Kidney (tissue), 14 donors: ENCODE measurements around the gene ADAM17. TPM values are rescaled to one million over a fixed set of nuclear protein-coding genes. Genes with fewer than 3 reads are reported as not detected.
"Not testable (repeated sequence)": the region's sequence is repeated elsewhere in the genome, so short reads cannot be mapped to it uniquely, and the experiment has no call there.

ENCODE experiments used
- DNase-seq, 5 donors: peaks; one replicate each; pipeline ENCODE4 v3.0.0-alpha.2; 2013 to 2020
- FAIRE-seq: peaks from 2 replicates; lab custom pipeline; 2012; peaks lifted over from hg19 to GRCh38; lab: Jason Lieb, UNC
- H3K27ac ChIP-seq, 2 donors: one replicate each; pipeline ENCODE4 v1.7.0; 2013; ENCODE audit warnings: low read depth in 2 of 2, low read length in 2 of 2, inconsistent platforms in 1 of 2
- H3K27me3 ChIP-seq: one replicate; pipeline ENCODE4 v1.7.1; 2013; ENCODE audit warnings: low read length, inconsistent platforms; ENCODE audit not compliant: control insufficient read depth, insufficient read depth
- H3K36me3 ChIP-seq, 3 donors: one replicate each; pipeline versions ENCODE4 v1.7.0 to v1.7.1; 2013; ENCODE audit warnings: low read length in 3 of 3, control low read depth in 1 of 3, inconsistent platforms in 1 of 3; ENCODE audit not compliant: insufficient read depth in 3 of 3, control insufficient read depth in 2 of 3
- H3K4me1 ChIP-seq, 3 donors: one replicate each; pipeline versions ENCODE4 v1.7.0 to v1.7.1; 2013; ENCODE audit warnings: low read length in 3 of 3, inconsistent platforms in 1 of 3, low read depth in 1 of 3; ENCODE audit not compliant: control insufficient read depth in 2 of 3, insufficient read depth in 2 of 3
- H3K4me3 ChIP-seq, 3 donors: one replicate each; pipeline versions ENCODE4 v1.7.0 to v1.8.1; 2013; ENCODE audit warnings: low read length in 3 of 3, control low read depth in 1 of 3, inconsistent platforms in 1 of 3
- H3K9ac ChIP-seq, 3 donors: one replicate each; pipeline versions ENCODE4 v1.7.0 to v1.7.1; 2013; ENCODE audit warnings: low read length in 3 of 3, control low read depth in 1 of 3, inconsistent platforms in 1 of 3
- H3K9me3 ChIP-seq, 3 donors: one replicate each; pipeline versions ENCODE4 v1.7.0 to v1.7.1; 2013; ENCODE audit warnings: low read length in 3 of 3, control low read depth in 1 of 3, inconsistent platforms in 1 of 3; ENCODE audit not compliant: control insufficient read depth in 2 of 3, insufficient read depth in 1 of 3
- intact Hi-C: fragments of 100-400 bp; cut with DNase I; formaldehyde crosslinking; loops from one replicate; pipeline ENCODE4 v1.11.1; 2022
- polyA plus RNA-seq: library from polyadenylated mRNA; stranded (reverse); fragments of 350-450 nt; fragmentation: Illumina TruSeq; extraction: RNeasy Lipid Tissue Mini Kit (QIAGEN cat#74804); gene quantifications from one replicate; pipeline ENCODE4 v1.2.3, GENCODE V29; 2014; ENCODE audit warnings: low read depth, low replicate concordance; ENCODE audit not compliant: insufficient read depth
- total RNA-seq: library from RNA; stranded (reverse); fragmentation: NEBNext Ultra II Directional; extraction: Animal tissue kit (Norgen Biotek cat#: 25700); gene quantifications from one replicate; pipeline ENCODE4 v1.2.1, GENCODE V29; 2021
- TF ChIP-seq, protein P1 (sequence below): IDR thresholded peaks from 3 replicates; pipeline ENCODE4 v1.5.1; 2012; ENCODE audit warnings: mild to moderate bottlenecking, moderate library complexity, borderline replicate concordance; ENCODE audit not compliant: insufficient read depth; ENCODE audit errors: extremely low read depth
- donor health status: control.
- donor health status: control.
- donor health status: control.
- donor health status: control.
- donor health status: control.
- donor health status: DM: yes; HTN: yes; CAD: no.
- donor health status: Normal renal cell carcinoma (clear cell type).

Gene ADAM17
- total and polyA plus RNA-seq, 2 donors from 2014 or later = 6.5 to 29.9 TPM

GRCh38 chr2:9586465-9586864, 30.8 kb upstream of the ADAM17 start:
- Histone ChIP-seq H3K9me3 (no peaks in the 10 kb centered on the region), H3K9ac (no peak overlapping the region), H3K4me3 (no peak overlapping the region), H3K4me1 (no peaks in the 10 kb centered on the region), H3K27ac (no peak overlapping the region), H3K27me3 (no peaks in the 10 kb centered on the region), H3K36me3 (peaks cover 16 to 19% (median 17%) of the 10 kb centered on the region in 3 donors)
- FAIRE-seq = no peak
- intact Hi-C loops = no loop called here
- no peak for DNase-seq
- TF ChIP-seq, protein P1, sequence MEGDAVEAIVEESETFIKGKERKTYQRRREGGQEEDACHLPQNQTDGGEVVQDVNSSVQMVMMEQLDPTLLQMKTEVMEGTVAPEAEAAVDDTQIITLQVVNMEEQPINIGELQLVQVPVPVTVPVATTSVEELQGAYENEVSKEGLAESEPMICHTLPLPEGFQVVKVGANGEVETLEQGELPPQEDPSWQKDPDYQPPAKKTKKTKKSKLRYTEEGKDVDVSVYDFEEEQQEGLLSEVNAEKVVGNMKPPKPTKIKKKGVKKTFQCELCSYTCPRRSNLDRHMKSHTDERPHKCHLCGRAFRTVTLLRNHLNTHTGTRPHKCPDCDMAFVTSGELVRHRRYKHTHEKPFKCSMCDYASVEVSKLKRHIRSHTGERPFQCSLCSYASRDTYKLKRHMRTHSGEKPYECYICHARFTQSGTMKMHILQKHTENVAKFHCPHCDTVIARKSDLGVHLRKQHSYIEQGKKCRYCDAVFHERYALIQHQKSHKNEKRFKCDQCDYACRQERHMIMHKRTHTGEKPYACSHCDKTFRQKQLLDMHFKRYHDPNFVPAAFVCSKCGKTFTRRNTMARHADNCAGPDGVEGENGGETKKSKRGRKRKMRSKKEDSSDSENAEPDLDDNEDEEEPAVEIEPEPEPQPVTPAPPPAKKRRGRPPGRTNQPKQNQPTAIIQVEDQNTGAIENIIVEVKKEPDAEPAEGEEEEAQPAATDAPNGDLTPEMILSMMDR = no peak

DNA sequence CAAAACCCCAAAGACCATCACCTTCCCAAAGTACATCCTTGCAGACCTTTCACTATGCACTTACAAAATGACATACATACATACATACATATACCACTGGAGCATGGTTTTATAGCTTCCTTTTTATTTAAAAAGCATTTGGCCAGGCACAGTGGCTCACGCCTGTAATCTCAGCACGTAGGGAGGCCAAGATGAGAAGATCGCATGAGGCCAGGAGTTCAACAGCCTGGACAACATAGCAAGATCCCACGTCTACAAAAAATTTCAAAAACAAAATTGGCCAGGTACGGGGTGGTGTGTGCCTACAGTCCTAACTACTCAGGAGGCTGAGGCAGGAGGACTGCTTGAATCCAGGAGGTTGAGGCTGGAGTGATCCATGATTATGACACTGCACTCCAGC, 29.9 kb upstream of the ADAM17 start:
- H3K4me3 ChIP-seq = no peak overlapping the region
- TF ChIP-seq, protein P1 = no peak
- no peaks in the 10 kb centered on the region for H3K9me3 ChIP-seq
- H3K36me3 ChIP-seq = peaks cover 14 to 19% (median 17%) of the 10 kb centered on the region in 3 donors
- intact Hi-C loops = no loop called here
- H3K9ac ChIP-seq = no peak overlapping the region
- no peak overlapping the region for H3K27ac ChIP-seq
- FAIRE-seq = no peak
- no peaks in the 10 kb centered on the region for H3K27me3 ChIP-seq
- no peak for DNase-seq
- H3K4me1 ChIP-seq = no peaks in the 10 kb centered on the region

- H3K4me3 ChIP-seq, intact Hi-C loops, FAIRE-seq, DNase-seq, H3K27ac ChIP-seq, H3K9ac ChIP-seq, H3K27me3 ChIP-seq, H3K9me3 ChIP-seq, H3K4me1 ChIP-seq: not testable (repeated sequence)
- H3K36me3 ChIP-seq = peaks cover 11 to 19% (median 17%) of the 10 kb centered on the region in 3 donors
Measured at GRCh38 chr2:9584902-9585301, 29.3 kb upstream of the ADAM17 start.

DNA sequence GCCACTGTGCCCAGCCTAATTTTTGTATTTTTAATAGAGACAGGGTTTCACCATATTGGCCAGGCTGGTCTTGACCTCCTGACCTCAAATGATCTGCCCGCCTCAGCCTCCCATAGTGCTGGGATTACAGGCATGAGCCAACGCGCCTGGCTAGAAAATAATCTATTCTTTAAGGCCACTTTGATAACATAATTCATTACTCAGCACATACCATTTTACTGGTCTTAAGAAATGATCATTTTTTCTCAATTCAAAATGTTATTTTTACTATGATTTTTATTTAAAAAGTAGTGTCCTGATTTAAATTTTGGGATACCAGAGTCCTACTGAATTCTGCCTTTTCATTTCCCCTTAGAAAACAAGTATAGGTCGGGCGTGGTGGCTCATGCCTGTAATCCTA, 27.0 kb upstream of the ADAM17 start:
- H3K4me3 ChIP-seq = no peak overlapping the region
- no peaks in the 10 kb centered on the region for H3K4me1 ChIP-seq
- H3K27ac ChIP-seq = no peak overlapping the region
- FAIRE-seq = no peak
- no peak for DNase-seq
- intact Hi-C loops = no loop called here
- H3K27me3 ChIP-seq = no peaks in the 10 kb centered on the region
- H3K9me3 ChIP-seq = no peaks in the 10 kb centered on the region
- TF ChIP-seq, protein P1 = no peak
- peaks cover 11 to 14% (median 14%) of the 10 kb centered on the region in 3 donors for H3K36me3 ChIP-seq
- H3K9ac ChIP-seq = no peak overlapping the region
